MM.1S (cell line): Measurements from ENCODE around the gene ARAP2.

Source experiments
- DNase-seq: peaks from one replicate; pipeline ENCODE4 v3.0.0-alpha.2; 2015
- H2AFZ ChIP-seq: fragments of 300-600 bp; sonication (generic); 2 replicates; pipeline ENCODE4 v1.6.0; 2016; ENCODE audit warnings: antibody characterized with exemption, low read length
- H3F3A ChIP-seq: fragments of 300-600 bp; sonication (generic); 2 replicates; pipeline ENCODE4 v1.6.1; 2016; ENCODE audit warnings: mild to moderate bottlenecking, antibody characterized with exemption, low read length, moderate library complexity, mixed read lengths; ENCODE audit not compliant: insufficient read depth
- H3K27ac ChIP-seq: fragments of 300-600 bp; sonication (generic); 2 replicates; pipeline ENCODE4 v1.5.1; 2016; ENCODE audit warnings: mild to moderate bottlenecking, low read length
- H3K27me3 ChIP-seq: fragments of 300-600 bp; sonication (generic); replicated peaks from 2 replicates; pipeline ENCODE4 v1.6.0; 2016; ENCODE audit warnings: low read length; ENCODE audit not compliant: insufficient read depth
- H3K36me3 ChIP-seq: fragments of 300-600 bp; sonication (generic); replicated peaks from 2 replicates; pipeline ENCODE4 v1.6.1; 2016; ENCODE audit warnings: mild to moderate bottlenecking, low read length, mixed read lengths; ENCODE audit not compliant: insufficient read depth
- H3K4me1 ChIP-seq: fragments of 300-600 bp; sonication (generic); 2 replicates; pipeline ENCODE4 v1.6.1; 2016; ENCODE audit warnings: low read length, mixed read lengths
- H3K4me2 ChIP-seq: fragments of 300-600 bp; sonication (generic); 2 replicates; pipeline ENCODE4 v1.6.0; 2016; ENCODE audit warnings: low read depth, low read length
- H3K4me3 ChIP-seq: fragments of 300-600 bp; sonication (generic); 2 replicates; pipeline ENCODE4 v1.5.1; 2016; ENCODE audit warnings: low read length, mixed read lengths
- H3K79me2 ChIP-seq: fragments of 300-600 bp; sonication (generic); 2 replicates; pipeline ENCODE4 v1.6.1; 2016; ENCODE audit warnings: mixed run types, low read length, mixed read lengths
- H3K9ac ChIP-seq: fragments of 300-600 bp; sonication (generic); 2 replicates; pipeline ENCODE4 v1.6.1; 2016; ENCODE audit warnings: low read length, mixed read lengths
- H3K9me2 ChIP-seq: fragments of 300-600 bp; sonication (generic); replicated peaks from 2 replicates; pipeline ENCODE4 v1.6.1; 2016; ENCODE audit warnings: mild to moderate bottlenecking, low read length, mixed read lengths; ENCODE audit not compliant: insufficient read depth
- H3K9me3 ChIP-seq: fragments of 300-600 bp; sonication (generic); replicated peaks from 2 replicates; pipeline ENCODE4 v1.6.1; 2016; ENCODE audit warnings: mild to moderate bottlenecking, low read length, mixed read lengths; ENCODE audit not compliant: insufficient read depth
- H4K20me1 ChIP-seq: fragments of 300-600 bp; sonication (generic); 2 replicates; pipeline ENCODE4 v1.6.1; 2016; ENCODE audit warnings: mild to moderate bottlenecking, low read length, moderate library complexity, mixed read lengths; ENCODE audit not compliant: insufficient read depth
- EZH2 ChIP-seq: fragments of 300-600 bp; sonication (generic); optimal IDR thresholded peaks from 2 replicates; pipeline ENCODE3; 2017; ENCODE audit warnings: low read depth, mild to moderate bottlenecking, antibody characterized with exemption, low read length, mixed read lengths
- EZH2phosphoT487 ChIP-seq: fragments of 300-600 bp; sonication (generic); IDR thresholded peaks from 2 replicates; pipeline ENCODE4 v1.6.1; 2018; ENCODE audit warnings: antibody characterized with exemption, low read length
- TF ChIP-seq, protein P1 (sequence below): fragments of 300-600 bp; sonication (generic); IDR thresholded peaks from 2 replicates; pipeline ENCODE4 v1.5.1; 2016; ENCODE audit warnings: antibody characterized with exemption, low read length, mixed read lengths

The ARAP2 gene

DNA sequence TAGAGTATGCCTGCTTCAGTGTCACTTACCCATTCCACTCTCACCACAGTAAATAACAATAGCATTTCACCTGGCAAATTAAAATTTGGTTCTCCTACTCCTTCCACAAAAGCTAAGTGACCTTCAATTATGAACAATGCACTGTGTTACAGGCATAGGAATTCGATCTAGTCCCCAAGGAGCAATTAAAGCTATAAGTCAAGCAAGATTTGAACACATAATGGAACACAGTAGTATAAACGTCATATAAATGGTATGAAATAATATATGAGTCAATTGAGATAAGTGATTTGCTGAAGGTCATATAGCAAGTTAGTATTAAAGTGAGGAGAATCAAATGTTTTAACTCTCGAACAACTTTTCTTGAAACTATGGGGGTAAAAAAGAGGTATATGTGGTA lies 65.8 kb downstream of the ARAP2 start:
- no peaks in the 10 kb centered on the region for H3K9me3 ChIP-seq
- no peak overlapping the region for H3K4me3 ChIP-seq

DNA sequence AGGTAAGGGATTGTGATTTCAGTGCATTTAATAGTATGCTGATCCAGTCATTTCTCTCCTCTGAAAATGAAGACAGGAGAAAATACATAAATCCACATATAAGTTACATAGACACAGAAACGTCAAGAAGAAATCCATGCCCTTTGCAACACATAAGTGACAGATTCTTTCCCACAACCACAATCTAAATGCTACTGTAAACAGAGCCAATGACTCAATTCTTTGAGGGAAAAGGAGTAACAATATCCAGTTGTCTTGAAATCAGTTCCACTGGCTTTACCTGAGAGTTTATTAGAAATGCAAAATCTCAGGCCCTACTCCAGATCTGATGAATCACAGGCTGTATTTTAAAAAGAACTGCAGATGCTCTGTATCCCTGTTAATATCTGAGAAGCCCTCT lies 66.4 kb downstream of the ARAP2 start:
- Histone ChIP-seq H3K36me3 (no peaks in the 10 kb centered on the region), H3K4me3 (no peak overlapping the region), H3K79me2 (no peaks in the 10 kb centered on the region), H4K20me1 (no peaks in the 10 kb centered on the region), H3K27me3 (no peaks in the 10 kb centered on the region), H3K9me2 (no peaks in the 10 kb centered on the region), H3K4me1 (no peaks in the 10 kb centered on the region), H3K27ac (no peak overlapping the region), H3K9ac (no peak overlapping the region), H3K4me2 (no peak overlapping the region), H2AFZ (no peak overlapping the region), H3K9me3 (no peaks in the 10 kb centered on the region), H3F3A (no peaks in the 10 kb centered on the region)
- TF ChIP-seq EZH2 (no peak), EZH2phosphoT487 (no peak)
- TF ChIP-seq, protein P1, sequence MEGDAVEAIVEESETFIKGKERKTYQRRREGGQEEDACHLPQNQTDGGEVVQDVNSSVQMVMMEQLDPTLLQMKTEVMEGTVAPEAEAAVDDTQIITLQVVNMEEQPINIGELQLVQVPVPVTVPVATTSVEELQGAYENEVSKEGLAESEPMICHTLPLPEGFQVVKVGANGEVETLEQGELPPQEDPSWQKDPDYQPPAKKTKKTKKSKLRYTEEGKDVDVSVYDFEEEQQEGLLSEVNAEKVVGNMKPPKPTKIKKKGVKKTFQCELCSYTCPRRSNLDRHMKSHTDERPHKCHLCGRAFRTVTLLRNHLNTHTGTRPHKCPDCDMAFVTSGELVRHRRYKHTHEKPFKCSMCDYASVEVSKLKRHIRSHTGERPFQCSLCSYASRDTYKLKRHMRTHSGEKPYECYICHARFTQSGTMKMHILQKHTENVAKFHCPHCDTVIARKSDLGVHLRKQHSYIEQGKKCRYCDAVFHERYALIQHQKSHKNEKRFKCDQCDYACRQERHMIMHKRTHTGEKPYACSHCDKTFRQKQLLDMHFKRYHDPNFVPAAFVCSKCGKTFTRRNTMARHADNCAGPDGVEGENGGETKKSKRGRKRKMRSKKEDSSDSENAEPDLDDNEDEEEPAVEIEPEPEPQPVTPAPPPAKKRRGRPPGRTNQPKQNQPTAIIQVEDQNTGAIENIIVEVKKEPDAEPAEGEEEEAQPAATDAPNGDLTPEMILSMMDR, result no peak
- DNase-seq, result no peak

More for the DNA sequence above, 65.8 kb downstream of the ARAP2 start:
- no peaks in the 10 kb centered on the region for H3K27me3 ChIP-seq
- H3K4me1 ChIP-seq, result no peaks in the 10 kb centered on the region
- H4K20me1 ChIP-seq, result no peaks in the 10 kb centered on the region
- no peak overlapping the region for H3K4me2 ChIP-seq
- H3K79me2 ChIP-seq, result no peaks in the 10 kb centered on the region
- H3K36me3 ChIP-seq, result no peaks in the 10 kb centered on the region
- H3F3A ChIP-seq, result no peaks in the 10 kb centered on the region
- TF ChIP-seq EZH2phosphoT487 (no peak), EZH2 (no peak)
- TF ChIP-seq, protein P1, result no peak
- DNase-seq, result no peak
- H3K27ac ChIP-seq, result no peak overlapping the region
- no peak overlapping the region for H2AFZ ChIP-seq
- H3K9me2 ChIP-seq, result no peaks in the 10 kb centered on the region
- H3K9ac ChIP-seq, result no peak overlapping the region

DNA sequence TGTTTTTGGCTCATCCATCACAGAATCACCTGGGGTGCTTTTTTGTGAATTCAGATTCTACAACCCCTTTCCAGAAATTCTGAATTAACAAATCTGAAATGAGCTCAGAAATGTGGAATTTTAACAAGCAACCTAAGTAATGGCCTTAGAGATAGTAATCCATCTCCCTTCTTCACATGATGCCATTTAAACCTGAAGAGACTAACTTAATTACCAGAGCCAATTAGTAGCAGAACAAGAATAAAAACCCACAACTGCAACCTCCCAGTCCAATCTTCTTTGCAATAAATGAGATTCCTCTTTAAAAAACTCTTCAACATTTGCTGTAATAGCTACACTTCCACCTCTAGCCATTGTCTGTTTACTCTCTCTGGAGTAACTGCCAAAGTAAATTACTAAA lies 69.7 kb downstream of the ARAP2 start:
- Histone ChIP-seq H4K20me1 (no peaks in the 10 kb centered on the region), H3K9me2 (no peaks in the 10 kb centered on the region), H3K4me2 (no peak overlapping the region), H3K4me3 (no peak overlapping the region), H3K27me3 (no peaks in the 10 kb centered on the region), H3K27ac (no peak overlapping the region), H3F3A (no peaks in the 10 kb centered on the region), H2AFZ (no peak overlapping the region), H3K36me3 (no peaks in the 10 kb centered on the region), H3K4me1 (no peaks in the 10 kb centered on the region), H3K9ac (no peak overlapping the region), H3K9me3 (no peaks in the 10 kb centered on the region), H3K79me2 (no peaks in the 10 kb centered on the region)
- no peak for DNase-seq
- no peak for TF ChIP-seq EZH2phosphoT487

DNA sequence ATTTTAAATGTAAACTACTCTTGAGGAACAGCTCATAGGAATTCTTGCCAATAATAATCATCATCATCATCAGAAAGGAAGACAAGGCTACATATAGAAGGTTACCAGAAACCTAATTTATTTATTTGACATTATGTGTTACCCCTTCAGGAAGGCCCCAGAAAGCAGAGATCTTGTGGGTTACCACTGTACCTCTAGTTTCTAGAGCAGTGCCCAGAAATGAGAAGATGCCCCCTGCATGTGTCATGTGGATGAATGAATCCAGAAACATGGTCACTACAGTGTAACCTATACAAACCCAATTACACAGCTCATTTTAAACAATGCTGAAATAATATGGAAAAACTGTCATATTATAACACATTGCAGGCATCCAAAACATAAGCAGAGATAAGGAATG lies 70.4 kb downstream of the ARAP2 start:
- Histone ChIP-seq H3K4me3 (no peak overlapping the region), H3K27me3 (no peaks in the 10 kb centered on the region), H3K9ac (no peak overlapping the region), H3K4me2 (no peak overlapping the region), H3K36me3 (no peaks in the 10 kb centered on the region), H3K4me1 (no peaks in the 10 kb centered on the region), H3F3A (no peaks in the 10 kb centered on the region), H3K9me3 (no peaks in the 10 kb centered on the region), H3K79me2 (no peaks in the 10 kb centered on the region), H2AFZ (no peak overlapping the region), H4K20me1 (no peaks in the 10 kb centered on the region), H3K9me2 (no peaks in the 10 kb centered on the region), H3K27ac (no peak overlapping the region)
- TF ChIP-seq EZH2, result no peak
- TF ChIP-seq EZH2phosphoT487, result no peak
- TF ChIP-seq, protein P1, result no peak
- DNase-seq, result no peak
